K562 (cell line): ENCODE measurements around the gene ABI2.

Experiments used
- BMI1 ChIP-seq: fragments of 150-350 bp; IDR thresholded peaks from 2 replicates; pipeline ENCODE4 v1.6.1; 2014; ENCODE audit warnings: low read length
- PATZ1 ChIP-seq: fragments of 250-450 bp; sonication (Bioruptor Pico); IDR thresholded peaks from 2 replicates; pipeline ENCODE4 v1.5.0; 2020; ENCODE audit warnings: mild to moderate bottlenecking, borderline replicate concordance
- PHF21A ChIP-seq: fragments of 450-650 bp; IDR thresholded peaks from 2 replicates; pipeline ENCODE4 v1.6.1; 2017; ENCODE audit warnings: low read depth, borderline replicate concordance
- PHF8 ChIP-seq: fragments of 200-600 bp; sonication (generic); IDR thresholded peaks from 2 replicates; pipeline ENCODE4 v1.6.1; 2012; ENCODE audit warnings: mixed run types, mild to moderate bottlenecking, inconsistent platforms, low read length, moderate library complexity, borderline replicate concordance
- ZNF668 ChIP-seq: fragments of 250-450 bp; sonication (Bioruptor Pico); IDR thresholded peaks from 2 replicates; pipeline ENCODE4 v1.8.0; 2022; ENCODE audit warnings: mild to moderate bottlenecking, inconsistent platforms

- TF ChIP-seq ZNF668 (CRISPR knock-in tag) (no peak), PHF21A (no peak), PHF8 (no peak), BMI1 (no peak), PATZ1 (CRISPR knock-in tag) (no peak)
These were observed 51.0 kb downstream of the ABI2 start for GRCh38 chr2:203379156-203379555.
